Measurements from ENCODE around the gene ENDOV. TPM values are rescaled to one million over a fixed set of nuclear protein-coding genes. Genes with fewer than 3 reads are reported as not detected.

The ENDOV gene
- total RNA-seq, 1 donor from 2014 or later = 30.7 TPM

DNA sequence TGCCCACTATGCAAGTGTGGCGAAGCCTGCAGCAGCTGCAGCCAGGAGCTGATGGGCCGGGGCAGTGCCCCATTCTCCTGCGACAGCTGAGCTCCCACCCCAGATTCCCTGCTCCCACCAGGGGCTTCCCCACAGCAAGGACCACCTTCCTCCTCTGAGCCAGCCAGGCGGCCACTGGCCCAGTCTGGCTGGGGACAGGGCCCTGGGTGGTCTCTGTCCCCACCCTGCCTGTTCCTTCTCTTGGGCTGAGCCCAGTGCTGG is 67.0 kb downstream of the ENDOV start:
- Mint-ChIP-seq H3K27me3 (peaks cover 69% of the 10 kb centered on the region), H3K4me1 (ENCODE audit: unreplicated experiment) (no peaks in the 10 kb centered on the region), H3K36me3 (no peaks in the 10 kb centered on the region), H3K4me3 (no peak overlapping the region), H3K27ac (no peak overlapping the region), H3K9me3 (no peaks in the 10 kb centered on the region)
- DNase-seq (ENCODE audit: extremely low spot score, unreplicated experiment) = no peak
- no peak for TF ChIP-seq CTCF (conservative IDR thresholded peaks at IDR 0.05)

DNA sequence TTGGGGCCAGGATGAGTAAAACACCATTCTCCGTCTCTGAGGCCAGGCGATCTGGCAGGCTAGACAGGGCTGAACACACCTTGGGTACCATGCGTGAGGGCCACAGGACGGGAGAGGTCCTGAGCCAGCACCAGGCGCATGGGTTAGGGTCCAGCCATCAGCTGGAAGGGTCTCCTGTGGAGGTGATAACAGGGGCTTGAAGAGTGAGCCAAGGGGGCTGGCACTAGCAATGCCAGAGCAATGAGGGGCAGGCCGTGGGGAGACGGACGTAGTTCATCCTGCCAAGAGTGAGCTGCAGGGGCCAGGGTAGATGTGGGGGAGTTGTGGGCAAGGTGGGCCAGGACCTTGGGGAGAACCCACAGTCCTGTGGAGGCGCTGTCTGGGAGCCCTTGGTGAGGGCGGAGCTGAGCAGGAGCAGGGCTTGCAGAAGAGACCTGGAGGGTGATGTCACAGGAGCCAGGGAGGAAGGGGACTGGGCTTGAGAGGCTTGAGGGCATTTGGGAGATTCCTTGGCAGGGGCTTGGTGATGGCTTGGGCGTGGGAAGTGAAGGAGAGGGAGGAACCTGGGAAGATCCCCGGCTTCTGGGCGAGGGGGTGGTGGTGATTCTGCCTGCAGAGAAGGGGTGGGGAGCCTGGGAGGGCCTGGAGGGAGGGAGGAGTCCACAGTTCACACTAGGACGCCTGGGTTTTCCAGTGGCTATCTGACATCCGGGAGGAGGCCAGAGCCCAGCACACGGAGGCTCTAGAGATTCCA is 67.8 kb downstream of the ENDOV start:
- Mint-ChIP-seq H3K4me1 (ENCODE audit: unreplicated experiment) (no peaks in the 10 kb centered on the region), H3K27me3 (peaks cover 74% of the 10 kb centered on the region), H3K36me3 (no peaks in the 10 kb centered on the region), H3K9me3 (no peaks in the 10 kb centered on the region), H3K27ac (no peak overlapping the region), H3K4me3 (no peak overlapping the region)
- no peak for TF ChIP-seq CTCF (conservative IDR thresholded peaks at IDR 0.05)
- DNase-seq (ENCODE audit: extremely low spot score, unreplicated experiment) = no peak

DNA sequence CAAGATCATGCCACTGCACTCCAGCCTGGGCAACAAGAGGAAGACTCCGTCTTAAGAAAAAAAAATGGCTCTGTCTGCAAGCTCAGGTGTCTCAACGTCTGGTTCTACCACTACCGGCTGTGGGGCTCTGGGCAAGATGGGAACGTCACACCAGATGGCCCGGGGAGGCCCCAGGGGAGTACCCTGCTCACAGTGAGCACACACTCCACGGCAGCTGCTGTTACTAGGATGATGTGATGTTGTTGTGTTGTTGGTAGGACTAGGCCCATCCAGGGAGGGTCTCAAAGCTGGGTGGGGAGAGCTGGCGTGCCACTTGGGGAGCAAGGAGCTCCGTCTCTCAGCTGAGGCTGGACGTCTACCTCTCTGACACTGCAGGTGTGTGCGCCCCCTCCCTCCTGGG is 70.9 kb downstream of the ENDOV start:
- no peaks in the 10 kb centered on the region for H3K9me3 Mint-ChIP-seq
- H3K4me3 Mint-ChIP-seq = no peak overlapping the region
- DNase-seq (ENCODE audit: extremely low spot score, unreplicated experiment) = no peak
- H3K27ac Mint-ChIP-seq = no peak overlapping the region
- no peaks in the 10 kb centered on the region for H3K36me3 Mint-ChIP-seq
- H3K4me1 Mint-ChIP-seq (ENCODE audit: unreplicated experiment) = no peaks in the 10 kb centered on the region
- H3K27me3 Mint-ChIP-seq = peaks cover 54% of the 10 kb centered on the region
- TF ChIP-seq CTCF (conservative IDR thresholded peaks at IDR 0.05) = no peak

- no peaks in the 10 kb centered on the region for H3K9me3 Mint-ChIP-seq
- H3K27me3 Mint-ChIP-seq = peaks cover 50% of the 10 kb centered on the region
- no peak for DNase-seq (ENCODE audit: extremely low spot score, unreplicated experiment)
- peaks cover 5% of the 10 kb centered on the region for H3K4me1 Mint-ChIP-seq (ENCODE audit: unreplicated experiment)
- no peaks in the 10 kb centered on the region for H3K36me3 Mint-ChIP-seq
- H3K4me3 Mint-ChIP-seq = no peak overlapping the region
- no peak overlapping the region for H3K27ac Mint-ChIP-seq
- TF ChIP-seq CTCF (conservative IDR thresholded peaks at IDR 0.05) = no peak
These were observed 71.7 kb downstream of the ENDOV start for GRCh38 chr17:80486692-80487091.

GRCh38 chr17:80487511-80487910 is 72.5 kb downstream of the ENDOV start:
- Mint-ChIP-seq H3K36me3 (no peaks in the 10 kb centered on the region), H3K4me1 (ENCODE audit: unreplicated experiment) (peaks cover 8% of the 10 kb centered on the region), H3K9me3 (no peaks in the 10 kb centered on the region), H3K4me3 (no peak overlapping the region), H3K27ac (no peak overlapping the region), H3K27me3 (peaks cover 41% of the 10 kb centered on the region)
- TF ChIP-seq CTCF (conservative IDR thresholded peaks at IDR 0.05) = no peak
- no peak for DNase-seq (ENCODE audit: extremely low spot score, unreplicated experiment)

Small RNA genes within 50 kb of the gene (microRNA-seq; reads per million reads assigned to microRNA genes)
- gene MIR4730 = not detected

Other genes with a start within 250 kb of the ENDOV start
- gene CARD14, start 245.1 kb upstream of the ENDOV start, total RNA-seq (ENCODE audit: low replicate concordance) = 1.9 and 6.7 TPM in 2 replicates
- 40.5 and 45.4 TPM in 2 replicates for gene SGSH, start 194.8 kb upstream of the ENDOV start, total RNA-seq (ENCODE audit: low replicate concordance)
- gene SLC26A11, start 194.7 kb upstream of the ENDOV start, total RNA-seq (ENCODE audit: low replicate concordance) = 23.6 and 26.4 TPM in 2 replicates
- 47.3 and 57.0 TPM in 2 replicates for gene RNF213, start 154.3 kb upstream of the ENDOV start, total RNA-seq (ENCODE audit: low replicate concordance)
- 1.7 and 4.7 TPM in 2 replicates for gene NPTX1, start 61.4 kb downstream of the ENDOV start, total RNA-seq (ENCODE audit: low replicate concordance)
- 29.3 and 39.8 TPM in 2 replicates for gene RPTOR, start 129.7 kb downstream of the ENDOV start, total RNA-seq (ENCODE audit: low replicate concordance)